ENCODE data around the gene BNC2.

The BNC2 gene

DNA sequence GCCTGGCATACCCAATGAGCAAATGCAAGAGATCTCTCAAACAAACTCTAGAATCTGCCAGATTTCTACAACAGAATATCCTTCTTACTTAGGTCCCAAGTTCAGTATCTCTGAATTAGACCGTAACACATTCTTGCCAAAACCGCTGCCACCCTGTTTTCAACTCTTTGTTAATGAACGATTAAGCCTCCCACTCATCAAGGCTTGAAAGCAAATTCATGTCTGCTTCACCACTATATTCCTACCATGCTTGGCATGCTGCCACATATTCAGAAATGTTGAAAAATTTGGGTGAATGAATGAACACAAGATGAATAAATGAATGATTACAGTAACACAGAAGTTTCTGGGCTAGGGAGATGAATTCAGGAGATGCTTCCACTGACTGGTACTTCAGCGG is 119.9 kb downstream of the BNC2 start:
- Histone ChIP-seq H3K4me3 (ENCODE audit: low read length) (no peak overlapping the region), H3K27ac (ENCODE audit: low read length) (no peak overlapping the region), H3K9ac (ENCODE audit: low read length) (no peak overlapping the region), H3K9me3 (ENCODE audit: control insufficient read depth, low read depth, low read length) (no peaks in the 10 kb centered on the region), H3K4me1 (ENCODE audit: control insufficient read depth, low read depth, low read length) (peaks cover 7% of the 10 kb centered on the region), H3K36me3 (ENCODE audit: control insufficient read depth, low read depth, low read length) (no peaks in the 10 kb centered on the region), H3K27me3 (ENCODE audit: control insufficient read depth, insufficient read depth, low read length) (no peaks in the 10 kb centered on the region)

DNA sequence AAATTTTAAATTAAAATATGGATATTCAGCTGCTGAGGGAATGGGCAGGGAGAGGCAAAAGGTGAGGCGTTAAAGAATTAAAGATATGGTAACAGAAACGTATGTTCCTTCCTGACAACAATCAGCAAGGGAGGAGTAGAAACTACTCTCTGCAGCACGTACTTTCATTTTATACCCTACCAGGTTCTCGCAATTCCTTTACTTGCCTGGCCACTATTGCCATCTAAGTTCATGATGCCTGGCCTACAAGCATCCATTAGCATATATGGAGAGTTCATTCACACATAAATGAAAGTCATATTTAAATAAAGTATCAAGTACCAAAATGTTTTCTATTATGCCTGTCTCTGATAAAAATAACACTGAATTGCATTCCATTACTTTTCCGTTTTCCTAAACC is 125.1 kb downstream of the BNC2 start:
- H3K4me3 ChIP-seq (ENCODE audit: low read length) = no peak overlapping the region
- peaks cover 4% of the 10 kb centered on the region for H3K4me1 ChIP-seq (ENCODE audit: control insufficient read depth, low read depth, low read length)
- no peaks in the 10 kb centered on the region for H3K27me3 ChIP-seq (ENCODE audit: control insufficient read depth, insufficient read depth, low read length)
- no peak overlapping the region for H3K27ac ChIP-seq (ENCODE audit: low read length)
- no peak overlapping the region for H3K9ac ChIP-seq (ENCODE audit: low read length)
- no peaks in the 10 kb centered on the region for H3K36me3 ChIP-seq (ENCODE audit: control insufficient read depth, low read depth, low read length)
- no peaks in the 10 kb centered on the region for H3K9me3 ChIP-seq (ENCODE audit: control insufficient read depth, low read depth, low read length)

DNA sequence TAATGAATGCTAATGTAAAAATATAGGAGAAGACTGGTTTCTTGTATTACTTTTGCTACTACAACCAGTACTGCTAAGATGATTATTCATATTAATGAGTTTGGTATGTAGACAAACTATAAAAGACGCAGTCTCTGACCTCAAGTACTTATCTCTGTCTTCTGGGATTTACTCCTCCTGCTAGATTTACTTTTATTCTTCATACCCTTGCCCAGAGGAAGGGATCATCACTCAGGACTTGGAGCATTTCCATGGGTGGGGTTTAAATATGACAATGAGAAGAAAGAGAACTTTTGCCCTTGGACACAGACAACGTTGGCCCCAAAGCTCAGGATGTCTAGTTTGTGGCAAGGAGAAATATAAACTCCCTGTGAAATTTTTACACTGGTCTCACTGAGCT is 126.1 kb downstream of the BNC2 start:
- H3K9ac ChIP-seq (ENCODE audit: low read length) = no peak overlapping the region
- no peak overlapping the region for H3K27ac ChIP-seq (ENCODE audit: low read length)
- H3K27me3 ChIP-seq (ENCODE audit: control insufficient read depth, insufficient read depth, low read length) = no peaks in the 10 kb centered on the region
- H3K4me1 ChIP-seq (ENCODE audit: control insufficient read depth, low read depth, low read length) = peaks cover 4% of the 10 kb centered on the region
- no peaks in the 10 kb centered on the region for H3K36me3 ChIP-seq (ENCODE audit: control insufficient read depth, low read depth, low read length)
- H3K4me3 ChIP-seq (ENCODE audit: low read length) = no peak overlapping the region
- no peaks in the 10 kb centered on the region for H3K9me3 ChIP-seq (ENCODE audit: control insufficient read depth, low read depth, low read length)

DNA sequence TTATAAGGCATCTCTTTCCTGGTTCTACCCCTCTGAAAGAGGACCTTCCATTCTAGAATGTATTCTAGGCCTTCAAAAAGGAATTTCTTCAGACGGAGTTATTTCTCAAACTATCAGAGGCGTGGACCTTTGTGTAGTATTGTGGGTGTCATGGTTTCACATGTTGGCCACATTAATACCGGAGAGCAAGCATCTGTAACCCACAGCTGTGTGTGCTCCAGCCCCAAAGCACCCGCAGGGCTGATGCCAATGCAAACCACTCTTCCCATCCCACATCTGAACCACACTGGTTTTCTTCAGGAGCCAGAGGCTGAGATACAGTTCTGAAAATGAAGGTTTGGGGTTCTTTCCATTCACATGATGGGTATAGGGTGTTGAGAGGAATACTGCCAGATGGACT is 127.1 kb downstream of the BNC2 start:
- Histone ChIP-seq H3K27me3 (ENCODE audit: control insufficient read depth, insufficient read depth, low read length) (no peaks in the 10 kb centered on the region), H3K36me3 (ENCODE audit: control insufficient read depth, low read depth, low read length) (no peaks in the 10 kb centered on the region), H3K4me3 (ENCODE audit: low read length) (no peak overlapping the region), H3K27ac (ENCODE audit: low read length) (no peak overlapping the region), H3K9me3 (ENCODE audit: control insufficient read depth, low read depth, low read length) (no peaks in the 10 kb centered on the region), H3K4me1 (ENCODE audit: control insufficient read depth, low read depth, low read length) (peaks cover 4% of the 10 kb centered on the region), H3K9ac (ENCODE audit: low read length) (no peak overlapping the region)

DNA sequence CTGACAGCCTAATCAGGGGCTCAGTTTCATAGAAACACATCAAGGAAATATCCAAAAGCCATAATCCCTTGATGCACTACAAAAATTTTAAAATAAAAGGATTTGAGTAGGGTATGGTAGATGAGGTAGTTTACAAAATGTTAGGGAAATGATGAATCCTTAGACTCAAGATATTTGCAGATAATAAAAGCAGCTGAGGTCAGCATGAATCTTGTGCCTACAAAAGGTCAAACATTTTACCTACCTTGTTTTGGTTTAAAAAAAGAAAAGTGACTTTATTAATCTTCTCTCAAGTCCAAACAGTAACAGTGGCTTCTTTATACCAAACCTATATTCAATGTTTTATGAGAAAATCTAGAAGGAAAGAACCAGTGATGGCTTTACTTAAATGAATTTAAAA is 135.5 kb downstream of the BNC2 start:
- Histone ChIP-seq H3K9me3 (ENCODE audit: control insufficient read depth, low read depth, low read length) (no peaks in the 10 kb centered on the region), H3K36me3 (ENCODE audit: control insufficient read depth, low read depth, low read length) (no peaks in the 10 kb centered on the region), H3K27me3 (ENCODE audit: control insufficient read depth, insufficient read depth, low read length) (no peaks in the 10 kb centered on the region), H3K4me1 (ENCODE audit: control insufficient read depth, low read depth, low read length) (peaks cover 42% of the 10 kb centered on the region), H3K4me3 (ENCODE audit: low read length) (no peak overlapping the region), H3K9ac (ENCODE audit: low read length) (no peak overlapping the region), H3K27ac (ENCODE audit: low read length) (no peak overlapping the region)

DNA sequence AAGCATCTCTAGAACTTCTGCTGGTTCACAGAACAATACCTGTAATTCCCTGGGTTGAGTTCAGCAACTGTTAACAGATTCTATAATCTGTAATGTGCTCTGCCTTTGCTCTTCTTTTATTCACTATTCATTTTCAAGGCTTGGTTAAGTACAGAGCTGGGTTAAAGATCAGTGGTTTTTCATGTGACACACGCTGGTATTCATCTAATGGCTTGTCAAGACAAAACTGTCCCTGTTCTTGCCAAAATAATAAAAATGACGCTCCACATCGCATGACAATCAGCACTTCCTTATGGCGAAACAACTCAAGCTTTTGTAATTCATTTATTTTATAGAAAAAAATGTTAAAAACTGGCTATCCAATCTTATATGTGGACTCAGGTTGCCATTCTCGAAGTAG is 137.9 kb downstream of the BNC2 start:
- H3K4me3 ChIP-seq (ENCODE audit: low read length) = no peak overlapping the region
- H3K9me3 ChIP-seq (ENCODE audit: control insufficient read depth, low read depth, low read length) = no peaks in the 10 kb centered on the region
- H3K27ac ChIP-seq (ENCODE audit: low read length) = no peak overlapping the region
- no peaks in the 10 kb centered on the region for H3K27me3 ChIP-seq (ENCODE audit: control insufficient read depth, insufficient read depth, low read length)
- no peaks in the 10 kb centered on the region for H3K36me3 ChIP-seq (ENCODE audit: control insufficient read depth, low read depth, low read length)
- H3K4me1 ChIP-seq (ENCODE audit: control insufficient read depth, low read depth, low read length) = peaks cover 64% of the 10 kb centered on the region
- H3K9ac ChIP-seq (ENCODE audit: low read length) = no peak overlapping the region

DNA sequence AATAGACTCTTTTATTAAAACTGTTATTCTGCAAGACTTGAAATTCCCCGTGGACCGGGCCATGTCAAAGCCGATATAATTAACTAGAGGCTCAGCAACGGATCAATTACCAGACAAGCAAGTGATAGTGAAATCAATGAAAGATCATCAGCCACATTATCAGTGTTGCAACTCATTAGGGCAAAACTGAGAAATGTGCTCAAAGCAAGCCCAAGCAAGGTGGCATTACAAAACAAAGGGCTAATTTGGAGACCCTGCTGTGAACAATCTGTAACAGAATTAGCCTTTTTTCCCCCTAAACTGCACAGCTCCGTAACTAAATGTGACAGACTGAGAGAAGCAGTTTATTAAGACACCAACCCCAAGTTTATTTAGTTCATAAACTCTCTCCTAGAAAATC is 140.3 kb downstream of the BNC2 start:
- no peaks in the 10 kb centered on the region for H3K27me3 ChIP-seq (ENCODE audit: control insufficient read depth, insufficient read depth, low read length)
- no peak overlapping the region for H3K9ac ChIP-seq (ENCODE audit: low read length)
- H3K36me3 ChIP-seq (ENCODE audit: control insufficient read depth, low read depth, low read length) = no peaks in the 10 kb centered on the region
- peak overlapping the region; percentile 14 for H3K4me3 ChIP-seq (ENCODE audit: low read length)
- H3K9me3 ChIP-seq (ENCODE audit: control insufficient read depth, low read depth, low read length) = no peaks in the 10 kb centered on the region
- no peak overlapping the region for H3K27ac ChIP-seq (ENCODE audit: low read length)
- peaks cover 72% of the 10 kb centered on the region for H3K4me1 ChIP-seq (ENCODE audit: control insufficient read depth, low read depth, low read length)

DNA sequence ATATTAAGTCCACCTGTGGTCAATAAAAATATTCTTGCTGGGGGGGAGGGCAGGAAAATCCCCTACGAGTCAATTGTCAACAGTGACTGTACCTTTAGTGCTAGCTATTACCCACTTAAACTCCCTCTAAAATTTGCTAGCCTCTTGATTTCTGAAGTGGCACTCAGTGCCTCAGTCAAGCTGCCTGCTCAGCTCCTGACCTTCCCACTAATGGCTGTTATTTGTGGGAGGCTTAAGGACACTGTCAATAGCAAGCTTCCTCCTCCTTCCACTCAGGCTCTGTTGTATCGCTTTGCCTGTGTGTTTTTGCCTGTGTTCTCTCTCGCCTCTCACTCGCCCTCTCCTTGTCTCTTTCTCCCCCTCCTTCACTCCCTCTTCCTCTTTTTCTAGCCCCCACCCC is 140.8 kb downstream of the BNC2 start:
- no peaks in the 10 kb centered on the region for H3K27me3 ChIP-seq (ENCODE audit: control insufficient read depth, insufficient read depth, low read length)
- H3K4me1 ChIP-seq (ENCODE audit: control insufficient read depth, low read depth, low read length) = peaks cover 69% of the 10 kb centered on the region
- H3K9ac ChIP-seq (ENCODE audit: low read length) = no peak overlapping the region
- H3K27ac ChIP-seq (ENCODE audit: low read length) = no peak overlapping the region
- peak overlapping the region; percentile 14 for H3K4me3 ChIP-seq (ENCODE audit: low read length)
- H3K36me3 ChIP-seq (ENCODE audit: control insufficient read depth, low read depth, low read length) = no peaks in the 10 kb centered on the region
- H3K9me3 ChIP-seq (ENCODE audit: control insufficient read depth, low read depth, low read length) = no peaks in the 10 kb centered on the region

DNA sequence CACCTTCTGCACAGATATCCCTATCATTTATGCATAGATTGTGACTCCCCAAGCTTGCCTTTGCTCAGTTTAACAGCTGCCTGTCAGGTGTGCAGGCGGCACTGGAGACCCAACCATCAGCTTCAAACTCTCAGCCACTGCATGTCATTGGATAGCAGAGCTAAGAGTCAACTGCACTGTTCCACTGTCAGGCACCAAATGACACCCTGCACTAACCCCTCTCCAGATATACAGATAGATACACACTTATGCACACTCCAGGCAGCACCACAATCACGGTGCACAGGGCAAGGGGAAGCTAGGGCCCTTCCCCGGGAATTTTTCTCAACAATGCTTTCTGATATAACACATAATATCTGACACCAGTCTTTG is 142.3 kb downstream of the BNC2 start:
- Histone ChIP-seq H3K27ac (ENCODE audit: low read length) (no peak overlapping the region), H3K27me3 (ENCODE audit: control insufficient read depth, insufficient read depth, low read length) (no peaks in the 10 kb centered on the region), H3K9me3 (ENCODE audit: control insufficient read depth, low read depth, low read length) (no peaks in the 10 kb centered on the region), H3K4me3 (ENCODE audit: low read length) (peak overlapping the region; percentile 91), H3K9ac (ENCODE audit: low read length) (no peak overlapping the region), H3K4me1 (ENCODE audit: control insufficient read depth, low read depth, low read length) (peaks cover 61% of the 10 kb centered on the region), H3K36me3 (ENCODE audit: control insufficient read depth, low read depth, low read length) (no peaks in the 10 kb centered on the region)

DNA sequence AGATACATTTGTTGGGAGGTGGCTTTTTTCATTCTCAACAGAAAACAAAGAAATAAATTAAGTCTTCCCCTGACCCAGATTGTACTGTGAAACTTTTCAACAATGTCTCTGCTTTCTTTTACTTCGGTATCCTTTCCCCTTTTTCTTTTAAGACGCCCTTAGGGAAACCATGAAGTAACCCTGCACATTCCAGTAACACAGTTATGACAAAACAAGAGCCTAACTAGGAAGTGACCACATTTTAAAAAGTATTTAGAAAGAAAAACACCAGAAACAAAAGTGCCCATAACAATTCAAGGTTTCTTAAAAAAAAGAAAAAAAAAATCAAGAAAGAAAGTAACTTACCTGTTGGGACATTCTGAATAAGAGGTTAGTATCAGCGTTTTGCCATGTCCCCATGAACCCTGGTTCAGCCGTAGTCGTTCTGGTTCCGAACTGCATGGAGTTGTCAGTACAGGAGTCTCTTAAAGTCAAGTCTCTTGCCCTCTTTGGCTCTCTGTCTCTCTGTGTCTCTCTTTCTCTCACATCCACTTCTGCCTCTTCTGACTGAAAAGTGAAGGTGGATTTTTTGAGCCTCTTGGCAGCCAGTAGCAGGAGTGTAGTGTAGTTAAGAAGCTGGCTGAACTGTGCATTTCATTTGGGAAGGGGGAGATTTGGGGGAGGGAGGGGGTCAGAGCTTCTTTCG is 142.9 kb downstream of the BNC2 start:
- Histone ChIP-seq H3K27me3 (ENCODE audit: control insufficient read depth, insufficient read depth, low read length) (no peaks in the 10 kb centered on the region), H3K4me1 (ENCODE audit: control insufficient read depth, low read depth, low read length) (peaks cover 56% of the 10 kb centered on the region), H3K4me3 (ENCODE audit: low read length) (peak overlapping the region; percentile 91), H3K36me3 (ENCODE audit: control insufficient read depth, low read depth, low read length) (no peaks in the 10 kb centered on the region), H3K9me3 (ENCODE audit: control insufficient read depth, low read depth, low read length) (no peaks in the 10 kb centered on the region), H3K9ac (ENCODE audit: low read length) (peak overlapping the region; percentile 53), H3K27ac (ENCODE audit: low read length) (peak overlapping the region; percentile 45)

DNA sequence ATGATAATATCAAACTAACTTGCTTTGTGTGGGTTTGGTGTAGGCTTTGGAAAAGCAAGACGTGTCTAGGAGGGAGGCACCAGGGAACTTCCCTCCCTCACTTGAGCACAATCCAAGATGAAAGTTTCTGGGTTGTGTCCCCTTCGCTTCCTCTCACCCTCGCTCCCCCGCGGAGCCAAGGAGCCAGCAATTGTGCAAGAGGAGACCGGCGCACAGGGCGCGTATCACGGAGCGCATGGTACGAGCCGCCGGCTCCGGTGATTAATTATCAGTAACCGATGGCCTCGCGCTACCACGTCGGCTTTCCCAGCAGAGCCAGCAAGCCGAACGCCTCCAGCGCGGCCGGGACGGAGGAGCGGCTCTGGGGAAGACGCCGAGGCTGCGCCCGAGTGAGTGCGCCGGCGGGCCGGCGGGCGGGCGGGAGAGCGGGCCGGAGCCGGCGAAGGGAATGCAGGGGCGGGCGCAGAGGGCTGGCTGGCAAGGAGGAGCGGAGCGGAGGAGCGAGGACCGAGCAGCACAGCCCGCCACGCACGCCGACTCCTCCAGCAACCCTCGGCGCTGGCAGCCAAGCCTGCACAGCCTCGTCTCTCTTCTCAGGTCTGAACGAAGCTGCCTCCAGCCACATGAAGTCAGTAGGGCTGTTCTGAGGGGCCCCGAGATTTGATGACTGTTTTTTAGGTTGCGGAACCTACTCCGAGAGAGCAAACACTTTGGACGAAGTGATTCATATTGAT is 143.6 kb downstream of the BNC2 start:
- peak overlapping the region; percentile 53 for H3K9ac ChIP-seq (ENCODE audit: low read length)
- peak overlapping the region; percentile 91 for H3K4me3 ChIP-seq (ENCODE audit: low read length)
- H3K27me3 ChIP-seq (ENCODE audit: control insufficient read depth, insufficient read depth, low read length) = no peaks in the 10 kb centered on the region
- peak overlapping the region; percentile 69 for H3K27ac ChIP-seq (ENCODE audit: low read length)
- H3K36me3 ChIP-seq (ENCODE audit: control insufficient read depth, low read depth, low read length) = no peaks in the 10 kb centered on the region
- no peaks in the 10 kb centered on the region for H3K9me3 ChIP-seq (ENCODE audit: control insufficient read depth, low read depth, low read length)
- peaks cover 51% of the 10 kb centered on the region for H3K4me1 ChIP-seq (ENCODE audit: control insufficient read depth, low read depth, low read length)

DNA sequence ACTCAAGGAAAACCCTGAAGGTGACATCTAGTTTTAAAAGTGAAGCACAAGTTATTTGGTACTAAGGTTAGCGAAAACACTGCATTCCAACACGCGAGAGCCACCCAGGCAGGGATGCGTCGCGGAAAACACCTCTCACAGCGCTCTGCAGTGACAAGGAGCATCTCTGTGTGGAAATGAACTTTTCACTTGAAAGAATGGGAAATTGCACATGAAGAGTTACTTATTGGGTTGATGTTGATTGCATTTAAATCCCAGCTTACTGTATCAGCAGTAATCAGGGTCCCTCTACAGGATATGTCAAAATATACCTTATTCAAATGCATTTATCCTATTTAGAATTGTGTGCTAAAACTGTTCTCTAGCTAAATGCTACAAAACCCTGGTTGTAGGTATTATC is 144.4 kb downstream of the BNC2 start:
- Histone ChIP-seq H3K4me3 (ENCODE audit: low read length) (peak overlapping the region; percentile 91), H3K4me1 (ENCODE audit: control insufficient read depth, low read depth, low read length) (peaks cover 44% of the 10 kb centered on the region), H3K36me3 (ENCODE audit: control insufficient read depth, low read depth, low read length) (no peaks in the 10 kb centered on the region), H3K9ac (ENCODE audit: low read length) (peak overlapping the region; percentile 53), H3K27me3 (ENCODE audit: control insufficient read depth, insufficient read depth, low read length) (no peaks in the 10 kb centered on the region), H3K9me3 (ENCODE audit: control insufficient read depth, low read depth, low read length) (no peaks in the 10 kb centered on the region), H3K27ac (ENCODE audit: low read length) (peak overlapping the region; percentile 3)
